Thoracic aorta (tissue), 2 donors: ENCODE results near the gene GALM. TPM values are rescaled to one million over a fixed set of nuclear protein-coding genes. Genes with fewer than 3 reads are reported as not detected.

Experiments used
- ATAC-seq: fragments of 150-250 bp; one replicate; pipeline ENCODE4 v1.8.0; 2017; ENCODE audit warnings: low read depth; ENCODE audit not compliant: insufficient number of reproducible peaks, low FRiP score
- DNase-seq: peaks from one replicate; pipeline ENCODE4 v3.0.0-alpha.2; 2020; ENCODE audit warnings: low spot score
- H3K27ac ChIP-seq, 2 donors: fragments of 200-600 bp; sonication (generic); 1 replicate in 1 of 2; 2 replicates in 1 of 2; pipeline ENCODE4 v1.5.1; 2016; ENCODE audit warnings: mild to moderate bottlenecking in 2 of 2, moderate library complexity in 2 of 2
- H3K27me3 ChIP-seq: fragments of 200-600 bp; sonication (generic); replicated peaks from 2 replicates; pipeline ENCODE4 v1.6.0; 2016; ENCODE audit warnings: mild to moderate bottlenecking; ENCODE audit not compliant: insufficient read depth
- H3K36me3 ChIP-seq: fragments of 200-600 bp; sonication (generic); one replicate; pipeline ENCODE4 v1.5.1; 2016
- H3K4me1 ChIP-seq, 2 donors: fragments of 200-600 bp; sonication (generic); 1 replicate in 1 of 2; 2 replicates in 1 of 2; pipeline versions ENCODE4 v1.5.1 to v1.6.0; 2016; ENCODE audit warnings: low read depth in 2 of 2, mild to moderate bottlenecking in 1 of 2; ENCODE audit not compliant: control insufficient read depth in 1 of 2
- H3K4me3 ChIP-seq: fragments of 200-600 bp; sonication (generic); 2 replicates; pipeline ENCODE4 v1.5.1; 2016; ENCODE audit warnings: mild to moderate bottlenecking
- H3K9me3 ChIP-seq: fragments of 200-600 bp; sonication (generic); 2 replicates; pipeline ENCODE4 v1.5.1; 2016
- CTCF ChIP-seq: fragments of 200-600 bp; sonication (generic); IDR thresholded peaks from one replicate; pipeline ENCODE4 v1.5.1; 2019; ENCODE audit warnings: antibody characterized with exemption
- total RNA-seq, 2 donors: library from RNA; depleted of rRNA; stranded (reverse); fragments of >200 nt; gene quantifications; one replicate each; pipeline versions ENCODE4 v1.1.0 to v1.2.3, GENCODE V29; 2016

GALM gene
- total RNA-seq, 2 donors from 2014 or later = 19.5 to 25.1 TPM

GRCh38 chr2:38722271-38723061, 56.6 kb downstream of the GALM start:
- Histone ChIP-seq H3K36me3 (no peaks in the 10 kb centered on the region), H3K9me3 (no peaks in the 10 kb centered on the region), H3K4me3 (no peak overlapping the region), H3K4me1 (peaks cover 15 to 36% of the 10 kb centered on the region in 2 donors), H3K27me3 (no peaks in the 10 kb centered on the region), H3K27ac (no peak overlapping the region)
- DNase-seq (no peak), ATAC-seq (no peak)
- TF ChIP-seq CTCF = no peak

GRCh38 chr2:38723173-38723572, 57.3 kb downstream of the GALM start:
- DNase-seq = no peak
- ATAC-seq = no peak

GRCh38 chr2:38727661-38728060, 61.7 kb downstream of the GALM start:
- TF ChIP-seq CTCF = no peak
- DNase-seq = no peak
- Histone ChIP-seq H3K9me3 (no peaks in the 10 kb centered on the region), H3K4me3 (no peak overlapping the region), H3K36me3 (peaks cover 35% of the 10 kb centered on the region), H3K27me3 (no peaks in the 10 kb centered on the region), H3K27ac (no peak overlapping the region), H3K4me1 (peaks cover 0 to 12% of the 10 kb centered on the region in 2 donors)
- no peak for ATAC-seq

More at GRCh38 chr2:38723173-38723572, 57.3 kb downstream of the GALM start:
- no peak for TF ChIP-seq CTCF
- Histone ChIP-seq H3K9me3 (no peaks in the 10 kb centered on the region), H3K27ac (no peak overlapping the region), H3K4me3 (no peak overlapping the region), H3K4me1 (peaks cover 15 to 36% of the 10 kb centered on the region in 2 donors), H3K27me3 (no peaks in the 10 kb centered on the region), H3K36me3 (no peaks in the 10 kb centered on the region)

GRCh38 chr2:38728694-38729093, 62.8 kb downstream of the GALM start:
- Histone ChIP-seq H3K36me3 (peaks cover 40% of the 10 kb centered on the region), H3K27ac (no peak overlapping the region), H3K4me1 (peaks cover 0 to 2% of the 10 kb centered on the region in 2 donors), H3K4me3 (no peak overlapping the region), H3K9me3 (no peaks in the 10 kb centered on the region), H3K27me3 (no peaks in the 10 kb centered on the region)
- no peak for TF ChIP-seq CTCF
- ATAC-seq (no peak), DNase-seq (no peak)

- Histone ChIP-seq H3K36me3 (peaks cover 49% of the 10 kb centered on the region), H3K9me3 (no peaks in the 10 kb centered on the region), H3K4me1 (no peaks in the 10 kb centered on the region), H3K4me3 (no peak overlapping the region), H3K27me3 (no peaks in the 10 kb centered on the region), H3K27ac (no peak overlapping the region)
- ATAC-seq = no peak
- no peak for DNase-seq
- no peak for TF ChIP-seq CTCF
Observed at GRCh38 chr2:38731090-38731489, 65.2 kb downstream of the GALM start.
